GM12892 (cell line): Measurements from ENCODE around the gene TP53AIP1.

Experiments used
- POLR2A ChIP-seq: IDR thresholded peaks from 2 replicates; pipeline ENCODE4 v1.6.1; 2011; ENCODE audit warnings: low read depth, low read length, control low read depth
- POLR2AphosphoS5 ChIP-seq: IDR thresholded peaks from 2 replicates; pipeline ENCODE4 v1.6.1; 2011; ENCODE audit warnings: low read depth, low read length, control low read depth

- TF ChIP-seq POLR2AphosphoS5 = no peak
- no peak for TF ChIP-seq POLR2A
Measured at GRCh38 chr11:128914216-128915148, 28.2 kb downstream of the TP53AIP1 start.
